NCI-H146 treated with DMSO at 0.1 percent for 48 hours (cell line): ENCODE data around the gene PRPF6.
"Not testable (repeated sequence)": the region's sequence is repeated elsewhere in the genome, so short reads cannot be mapped to it uniquely, and the experiment has no call there.

Experiments used
- DNase-seq: peaks from one replicate; lab custom pipeline; 2025; ENCODE audit not compliant: unreplicated experiment; lab: John Stamatoyannopoulos, UW

The PRPF6 gene

DNA sequence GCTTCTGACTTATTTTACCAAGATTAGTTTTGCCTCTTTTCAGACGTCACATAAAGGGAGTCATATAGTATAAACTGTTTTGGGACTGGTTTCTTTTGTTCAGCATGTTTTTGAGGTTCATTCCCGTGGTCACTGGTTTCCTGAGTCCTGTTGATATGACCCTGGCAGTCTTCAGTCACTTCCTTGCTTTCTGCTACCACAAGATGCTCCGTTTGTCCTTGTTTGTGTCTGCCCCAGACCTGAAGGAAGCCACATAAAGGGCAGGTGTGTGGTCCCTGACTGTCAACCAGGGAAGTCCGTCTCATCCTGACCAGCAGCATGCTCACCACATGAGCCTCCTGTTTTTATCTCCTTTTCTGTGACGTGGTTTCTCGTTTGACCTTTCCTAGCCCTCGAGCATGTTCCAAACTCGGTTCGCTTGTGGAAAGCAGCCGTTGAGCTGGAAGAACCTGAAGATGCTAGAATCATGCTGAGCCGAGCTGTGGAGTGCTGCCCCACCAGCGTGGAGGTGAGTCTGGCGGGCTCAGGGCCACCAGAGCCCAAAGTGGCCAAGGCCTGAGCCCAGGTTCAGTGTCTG, 29.0 kb downstream of the PRPF6 start:
- no peak for DNase-seq

DNA sequence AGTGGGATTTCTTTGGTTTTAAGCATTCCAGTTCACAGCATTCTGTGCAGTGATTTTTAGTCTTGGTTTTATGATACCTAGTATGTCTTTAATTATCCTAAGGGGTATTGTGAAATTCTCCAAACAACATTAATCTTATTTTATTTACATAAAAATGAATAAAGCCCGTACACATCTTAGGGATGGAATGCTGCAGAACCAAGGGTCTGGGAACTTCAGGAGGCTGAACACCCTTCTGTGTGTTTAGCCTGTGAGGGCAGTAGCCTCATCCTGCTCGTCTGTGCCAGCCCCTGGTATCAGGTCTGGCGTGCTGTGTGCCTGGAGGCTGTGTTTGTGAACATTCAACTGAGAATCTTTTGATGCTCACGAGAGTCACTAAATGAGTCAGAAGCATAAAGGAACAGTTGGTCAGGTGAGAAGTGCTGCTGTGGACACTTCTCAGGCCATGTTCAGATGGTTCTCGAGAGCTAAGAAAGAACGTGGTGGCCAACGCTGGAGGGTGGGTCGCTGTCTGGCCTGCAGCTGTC, 29.8 kb downstream of the PRPF6 start:
- DNase-seq, result no peak

DNA sequence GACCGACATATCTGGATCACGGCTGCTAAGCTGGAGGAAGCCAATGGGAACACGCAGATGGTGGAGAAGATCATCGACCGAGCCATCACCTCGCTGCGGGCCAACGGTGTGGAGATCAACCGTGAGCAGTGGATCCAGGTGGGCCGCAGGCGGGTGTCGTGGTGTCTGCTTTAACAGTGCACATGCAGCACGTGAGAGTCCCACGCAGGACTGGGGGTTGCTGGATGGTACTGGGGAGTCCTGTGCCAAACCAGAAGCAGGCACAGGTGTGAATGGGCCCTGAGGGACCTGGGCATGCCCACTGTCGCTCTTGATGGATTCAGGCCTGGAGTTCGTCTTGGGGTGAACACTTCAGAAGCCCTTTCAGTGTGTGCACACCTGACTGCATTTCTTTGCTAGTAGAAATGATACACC, 30.4 kb downstream of the PRPF6 start:
- DNase-seq, result no peak

DNA sequence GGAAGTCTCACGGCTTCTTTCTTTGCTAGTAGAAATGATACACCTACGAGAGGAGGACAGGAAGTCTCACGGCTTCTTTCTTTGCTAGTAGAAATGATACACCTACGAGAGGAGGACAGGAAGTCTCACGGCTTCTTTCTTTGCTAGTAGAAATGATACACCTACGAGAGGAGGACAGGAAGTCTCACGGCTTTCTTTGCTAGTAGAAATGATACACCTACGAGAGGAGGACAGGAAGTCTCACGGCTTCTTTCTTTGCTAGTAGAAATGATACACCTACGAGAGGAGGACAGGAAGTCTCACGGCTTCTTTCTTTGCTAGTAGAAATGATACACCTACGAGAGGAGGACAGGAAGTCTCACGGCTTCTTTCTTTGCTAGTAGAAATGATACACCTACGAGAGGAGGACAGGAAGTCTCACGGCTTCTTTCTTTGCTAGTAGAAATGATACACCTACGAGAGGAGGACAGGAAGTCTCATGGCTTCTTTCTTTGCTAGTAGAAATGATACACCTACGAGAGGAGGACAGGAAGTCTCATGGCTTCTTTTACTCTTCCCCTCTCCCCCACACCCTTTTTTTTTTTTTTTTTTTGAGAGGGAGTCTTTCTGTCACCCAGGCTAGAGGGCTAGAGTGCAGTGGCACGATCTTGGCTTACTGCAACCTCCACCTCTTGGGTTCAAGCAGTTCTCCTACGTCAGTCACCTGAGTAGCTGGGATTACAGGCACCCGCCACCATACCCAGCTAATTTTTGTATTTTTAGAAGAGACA, 31.6 kb downstream of the PRPF6 start:
- not testable (repeated sequence) for DNase-seq

DNA sequence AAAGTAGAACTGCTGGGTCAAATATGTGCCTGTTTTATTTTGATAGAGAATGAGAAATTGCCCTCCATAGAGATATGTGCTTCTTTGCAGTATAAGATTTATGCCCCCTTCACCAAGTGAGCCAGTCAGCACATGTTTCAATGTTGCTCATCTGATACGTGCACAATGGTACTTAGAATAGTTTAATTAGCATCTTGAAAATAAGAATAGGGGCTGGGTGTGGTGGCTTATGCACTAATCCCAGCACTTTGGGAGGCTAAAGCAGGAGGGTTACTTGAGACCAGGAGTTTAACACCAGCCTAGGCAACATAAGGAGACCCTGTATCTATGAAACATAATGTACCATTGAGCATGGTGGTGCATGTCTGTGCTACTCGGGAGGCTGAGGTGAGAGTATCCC, 34.7 kb downstream of the PRPF6 start:
- DNase-seq, result no peak

DNA sequence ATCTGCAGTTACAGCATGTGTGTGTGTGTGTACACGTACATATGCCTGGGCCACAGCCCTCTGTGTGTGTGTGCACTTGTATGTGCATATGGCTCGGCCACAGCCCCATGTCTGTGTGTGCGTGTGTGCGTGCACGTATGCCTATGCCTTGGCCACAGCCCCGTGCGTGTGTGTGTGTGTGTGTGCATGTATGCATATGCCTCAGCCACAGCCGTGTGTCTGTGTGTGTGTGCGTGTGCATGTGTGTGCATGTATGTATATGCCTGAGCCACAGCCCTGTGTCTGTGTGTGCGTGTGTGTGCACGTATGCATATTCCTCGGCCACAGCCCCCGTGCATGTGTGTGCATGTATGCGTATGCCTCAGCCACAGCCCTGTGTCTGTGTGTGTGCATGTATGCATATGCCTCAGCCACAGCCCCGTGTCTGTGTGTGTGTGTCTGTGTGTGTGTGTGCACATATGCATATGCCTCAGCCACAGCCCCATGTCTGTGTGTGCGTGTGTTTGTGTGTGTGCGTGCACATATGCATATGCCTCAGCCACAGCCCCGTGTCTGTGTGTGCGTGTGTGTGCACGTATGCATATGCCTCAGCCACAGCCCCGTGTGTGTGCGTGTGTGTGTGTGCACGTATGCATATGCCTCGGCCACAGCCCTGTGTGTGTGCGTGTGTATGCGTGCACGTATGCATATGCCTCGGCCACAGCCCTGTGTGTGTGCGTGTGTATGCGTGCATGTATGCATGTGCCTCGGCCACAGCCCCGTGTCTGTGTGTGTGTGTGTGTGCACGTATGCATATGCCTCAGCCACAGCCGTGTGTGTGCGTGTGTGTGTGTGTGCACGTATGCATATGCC, 40.4 kb downstream of the PRPF6 start:
- no peak for DNase-seq

DNA sequence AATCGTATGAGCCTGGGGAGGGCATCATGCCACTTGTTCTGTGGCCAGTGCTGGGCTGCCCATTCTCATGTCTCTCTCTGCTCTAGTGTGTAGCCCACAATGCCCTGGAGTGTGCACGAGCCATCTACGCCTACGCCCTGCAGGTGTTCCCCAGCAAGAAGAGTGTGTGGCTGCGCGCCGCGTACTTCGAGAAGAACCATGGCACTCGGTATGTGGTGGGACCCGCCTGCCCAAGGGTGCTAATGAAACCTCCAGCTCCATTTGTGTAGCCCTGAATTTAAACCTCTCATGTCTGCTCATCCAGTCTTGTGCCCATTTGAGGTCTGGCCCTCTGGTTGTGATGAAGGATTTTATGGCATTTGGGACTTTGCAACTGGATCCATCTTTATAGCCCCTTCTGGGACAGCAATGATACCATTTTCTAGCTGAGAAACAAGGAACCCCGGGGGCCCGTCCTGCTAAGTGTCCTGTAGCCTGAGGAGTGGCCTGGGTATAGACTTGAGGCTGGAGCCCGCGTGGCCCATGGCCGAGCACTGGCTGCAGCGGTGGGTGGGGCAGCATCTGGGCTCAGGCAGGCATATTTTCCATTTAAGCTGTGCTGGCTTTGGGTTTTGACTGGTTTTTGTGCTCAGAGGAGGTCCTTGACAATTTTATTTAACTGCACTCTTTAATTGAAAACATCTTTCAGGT, 41.9 kb downstream of the PRPF6 start:
- no peak for DNase-seq

DNA sequence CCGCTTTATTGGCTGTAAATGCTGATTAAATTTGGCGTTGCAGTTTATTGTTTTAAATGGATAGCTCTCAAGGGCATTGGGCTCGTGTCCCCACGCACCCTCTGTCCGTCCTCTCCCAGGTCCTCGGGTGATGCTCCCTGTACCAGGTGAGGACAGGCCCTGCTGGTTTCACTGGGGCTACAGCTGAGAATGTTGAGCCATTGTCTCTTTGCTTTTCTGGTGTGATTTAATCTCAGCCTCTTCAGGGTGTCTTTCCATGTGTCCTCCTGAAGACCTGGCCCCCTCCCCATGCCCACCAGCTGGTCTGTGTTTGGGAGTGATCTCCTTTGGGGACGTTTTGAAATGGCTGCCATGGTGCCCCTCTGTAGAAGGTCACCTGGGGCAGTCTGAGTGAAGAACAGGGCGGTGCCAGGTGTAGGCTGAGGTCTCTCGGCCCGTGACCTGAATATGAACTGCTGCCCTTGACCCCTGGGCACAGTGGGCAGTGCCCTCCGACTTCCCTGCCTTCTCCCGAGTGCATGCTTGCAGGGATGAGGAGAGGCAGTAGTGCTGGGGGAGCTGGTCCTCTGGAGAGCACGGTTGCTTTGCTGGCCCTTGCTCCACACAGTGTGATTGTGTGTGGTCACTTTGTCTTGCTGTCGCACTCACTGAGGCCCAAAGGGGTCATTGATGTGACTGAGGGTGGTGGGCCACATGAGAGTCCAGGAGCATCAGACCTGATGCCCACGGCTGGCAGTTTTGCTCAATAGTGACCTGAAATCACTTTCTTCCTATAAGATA, 42.6 kb downstream of the PRPF6 start:
- no peak for DNase-seq

DNA sequence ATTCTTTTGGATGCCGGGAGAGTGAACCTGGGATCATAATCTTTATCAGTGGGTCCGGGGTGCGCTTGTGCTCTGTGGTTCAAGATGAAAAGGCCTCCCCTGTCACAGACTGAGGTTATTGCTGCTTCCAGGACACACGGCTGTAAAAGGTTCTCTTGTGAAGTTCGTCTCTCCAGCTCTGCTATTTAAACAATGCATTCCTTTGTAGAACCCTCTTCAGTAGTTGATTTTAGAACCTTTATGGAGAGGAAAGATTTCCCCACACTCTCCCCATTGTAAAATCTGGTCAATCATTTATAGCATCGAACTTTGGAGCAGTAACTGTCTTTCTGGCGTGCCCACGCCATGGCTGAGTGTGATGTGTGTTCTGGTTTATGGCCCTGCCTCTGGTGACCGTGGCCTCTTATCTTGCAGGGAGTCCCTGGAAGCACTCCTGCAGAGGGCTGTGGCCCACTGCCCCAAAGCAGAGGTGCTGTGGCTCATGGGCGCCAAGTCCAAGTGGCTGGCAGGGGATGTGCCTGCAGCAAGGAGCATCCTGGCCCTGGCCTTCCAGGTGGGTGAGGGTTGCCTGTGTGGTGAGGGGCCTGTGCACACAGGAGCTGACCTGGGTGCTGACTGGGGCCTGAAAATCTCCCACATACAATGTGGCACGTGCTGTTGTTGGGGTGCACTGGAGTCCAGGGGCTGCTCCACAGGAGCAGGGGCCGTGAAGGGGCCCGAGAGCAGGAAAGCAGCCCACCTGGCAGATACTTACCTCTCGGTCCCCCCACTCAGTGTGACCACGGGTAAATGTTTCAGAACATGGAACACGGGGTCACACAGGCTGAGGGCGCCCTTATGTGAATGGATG, 43.4 kb downstream of the PRPF6 start:
- DNase-seq, result no peak

DNA sequence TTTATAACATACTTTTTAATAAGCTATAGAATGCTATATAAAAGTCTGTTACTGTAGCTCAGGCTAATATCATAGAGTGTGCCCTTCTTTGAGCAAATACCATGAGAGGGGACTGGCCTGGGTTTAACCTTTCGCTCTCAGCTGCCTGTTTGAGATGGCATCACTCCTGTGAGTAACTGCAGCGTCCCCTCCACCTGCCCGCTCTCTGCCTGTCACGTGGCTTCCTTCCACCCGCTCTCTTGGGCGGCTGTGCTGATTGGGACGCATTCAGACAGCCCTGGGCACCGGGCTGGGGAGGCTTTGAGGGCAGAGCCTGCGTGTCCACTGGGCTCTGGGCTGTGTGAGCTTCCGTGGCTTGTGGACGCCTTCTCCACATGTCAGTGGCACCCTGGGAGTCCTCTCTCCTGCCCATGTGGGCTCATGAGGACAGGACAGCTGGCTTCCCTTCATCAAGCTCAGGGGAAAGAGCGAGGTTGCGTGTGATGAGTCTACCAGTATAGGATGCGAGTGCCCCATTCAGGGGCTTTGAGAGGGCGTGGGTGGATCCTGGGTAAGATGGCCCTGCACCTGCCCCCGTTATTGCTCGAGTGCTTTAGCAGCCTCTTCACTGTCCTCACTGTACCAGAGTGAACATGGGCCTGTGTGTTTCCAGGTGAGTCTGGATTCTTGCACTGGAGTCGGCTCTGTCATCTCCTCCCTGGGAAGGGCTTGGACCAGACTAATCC, 44.3 kb downstream of the PRPF6 start:
- DNase-seq, result no peak

DNA sequence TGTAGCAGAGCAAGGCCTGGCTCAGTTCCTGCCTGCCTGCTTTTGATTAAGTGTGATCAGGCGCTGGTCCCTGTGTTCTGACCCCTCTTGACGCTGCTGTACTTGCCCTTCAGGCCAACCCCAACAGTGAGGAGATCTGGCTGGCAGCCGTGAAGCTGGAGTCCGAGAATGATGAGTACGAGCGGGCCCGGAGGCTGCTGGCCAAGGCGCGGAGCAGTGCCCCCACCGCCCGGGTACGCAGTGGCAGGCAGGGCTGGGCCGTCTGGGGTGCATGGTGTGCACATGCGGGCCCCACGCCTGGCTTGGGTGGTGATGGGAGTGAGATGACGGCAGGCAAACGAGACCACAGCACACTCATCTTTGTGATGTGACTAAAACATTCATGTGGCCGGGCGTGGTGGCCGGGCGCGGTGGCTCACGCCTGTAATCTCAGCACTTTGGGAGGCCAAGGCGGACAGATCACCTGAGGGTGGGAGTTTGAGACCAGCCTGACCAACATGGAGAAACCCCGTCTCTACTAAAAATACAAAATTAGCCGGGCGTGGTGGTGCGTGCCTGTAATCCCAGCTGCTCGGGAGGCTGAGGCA, 45.0 kb downstream of the PRPF6 start:
- no peak for DNase-seq

DNA sequence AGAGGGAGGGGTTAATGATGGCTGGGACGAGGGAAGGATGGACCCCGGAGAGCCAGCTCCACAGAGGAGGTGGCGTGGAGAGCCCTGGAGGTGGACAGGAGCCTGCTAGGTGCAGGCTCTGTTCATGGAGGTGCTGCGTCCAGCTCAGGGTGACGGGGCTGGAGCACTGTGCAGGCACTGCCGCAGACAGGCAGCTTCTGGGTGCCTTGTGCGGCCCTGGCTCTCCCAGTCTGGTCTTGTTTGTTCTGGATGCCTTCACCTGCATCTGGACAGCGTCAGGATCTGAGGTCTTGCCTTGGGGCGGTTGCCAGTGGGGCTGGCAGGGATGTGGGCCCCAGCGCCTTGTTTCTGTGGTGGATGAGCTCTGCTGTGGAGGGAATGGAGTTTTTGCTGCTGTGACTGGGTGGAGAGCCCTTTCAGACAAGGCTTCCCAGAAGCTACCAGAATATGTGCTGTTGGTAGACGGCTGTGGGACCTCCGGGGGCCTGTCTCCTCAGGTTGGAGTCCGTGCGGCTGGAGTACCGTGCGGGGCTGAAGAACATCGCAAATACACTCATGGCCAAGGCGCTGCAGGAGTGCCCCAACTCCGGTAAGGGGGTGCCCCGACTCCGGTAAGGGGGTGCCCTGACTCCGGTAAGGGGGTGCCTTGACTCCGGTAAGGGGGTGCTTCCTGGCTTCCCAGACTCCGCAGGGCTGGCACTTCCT, 47.2 kb downstream of the PRPF6 start:
- DNase-seq, result no peak

DNA sequence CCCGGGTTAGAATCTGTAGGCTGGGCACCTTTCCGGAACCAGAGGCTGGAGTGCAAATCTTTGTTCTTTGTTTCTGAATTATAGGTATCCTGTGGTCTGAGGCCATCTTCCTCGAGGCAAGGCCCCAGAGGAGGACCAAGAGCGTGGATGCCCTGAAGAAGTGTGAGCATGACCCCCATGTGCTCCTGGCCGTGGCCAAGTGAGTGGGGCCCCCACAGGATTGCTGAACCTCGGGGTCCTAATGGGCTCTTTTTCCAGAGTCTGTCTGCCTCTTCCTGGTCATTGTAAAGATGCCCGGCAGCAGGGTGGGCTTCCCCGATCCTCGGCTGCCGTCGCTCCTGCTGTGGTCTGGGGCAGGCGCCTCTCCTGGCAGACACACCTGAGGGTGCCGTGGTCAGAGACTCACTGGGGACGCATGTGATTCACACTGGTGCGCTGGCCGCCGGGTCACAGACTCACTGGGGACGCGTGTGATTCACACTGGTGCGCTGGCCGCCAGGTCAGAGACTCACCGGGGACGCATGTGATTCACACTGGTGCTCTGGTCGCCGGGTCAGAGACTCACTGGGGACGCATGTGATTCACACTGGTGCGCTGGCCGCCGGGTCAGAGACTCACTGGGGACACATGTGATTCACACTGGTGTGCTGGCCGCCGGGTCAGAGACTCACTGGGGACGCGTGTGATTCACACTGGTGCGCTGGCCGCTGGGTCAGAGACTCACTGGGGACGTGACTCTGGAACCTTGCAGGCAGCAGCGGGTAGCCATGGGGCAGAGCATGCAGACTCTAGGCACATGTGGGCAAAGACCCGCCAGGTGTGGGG, 48.6 kb downstream of the PRPF6 start:
- DNase-seq, result no peak

DNA sequence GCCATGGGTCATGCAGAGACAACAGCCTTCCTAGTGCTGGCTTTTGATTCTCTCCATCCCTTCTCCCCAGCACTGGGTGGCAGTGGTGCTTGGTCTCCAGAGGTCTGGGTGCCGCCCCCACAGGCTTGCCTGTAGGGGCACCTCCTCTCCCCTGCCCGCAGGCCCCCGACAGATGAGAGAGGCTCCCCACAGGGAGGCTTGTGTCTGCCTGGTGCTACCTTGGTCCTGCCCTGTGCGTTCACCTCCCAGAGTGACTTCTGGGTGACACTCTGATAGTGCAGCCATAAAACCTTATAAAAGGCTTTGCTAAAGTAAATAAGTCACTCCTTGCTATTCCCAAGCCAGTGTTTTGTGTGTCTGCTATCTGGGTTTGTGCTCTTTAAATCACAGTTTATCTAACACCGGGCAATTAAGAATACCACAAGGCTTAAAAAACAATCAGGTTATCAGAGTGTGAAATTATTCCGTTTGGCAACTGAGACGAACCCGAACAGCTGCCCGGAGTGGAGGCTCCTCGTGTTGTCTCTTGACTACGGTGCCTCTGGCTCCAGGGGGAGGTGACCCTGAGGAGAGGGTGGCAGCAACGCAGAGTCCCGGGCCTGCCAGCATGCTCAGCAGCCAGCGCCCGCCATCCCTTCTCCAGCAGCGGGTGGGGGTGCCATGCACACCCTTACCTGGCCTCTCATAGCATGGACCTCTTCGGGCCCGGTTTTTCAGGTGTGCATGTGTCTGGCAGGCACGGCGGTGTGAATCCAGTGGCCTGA, 49.6 kb downstream of the PRPF6 start:
- DNase-seq, result no peak

DNA sequence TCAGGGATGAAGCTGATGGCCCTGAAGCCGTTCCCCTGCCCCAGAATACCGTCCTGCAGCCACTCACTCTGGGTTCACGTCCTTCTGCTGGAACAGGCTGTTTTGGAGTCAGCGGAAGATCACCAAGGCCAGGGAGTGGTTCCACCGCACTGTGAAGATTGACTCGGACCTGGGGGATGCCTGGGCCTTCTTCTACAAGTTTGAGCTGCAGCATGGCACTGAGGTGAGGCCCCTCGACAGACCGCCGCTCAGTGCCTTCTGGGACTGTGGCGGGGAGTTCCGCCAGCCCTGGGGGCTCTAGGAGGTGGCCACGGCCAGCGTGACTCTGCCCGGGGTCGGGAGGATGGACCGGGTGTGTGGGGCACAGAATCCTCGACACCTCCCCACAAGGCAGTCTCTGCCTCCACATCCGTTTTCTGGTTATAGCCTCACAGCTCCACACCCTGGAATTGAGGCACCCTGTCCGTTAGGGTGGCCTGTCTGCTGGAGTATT, 50.9 kb downstream of the PRPF6 start:
- DNase-seq, result no peak
